SJSA1 (cell line): ENCODE measurements around the gene WWOX. TPM values are rescaled to one million over a fixed set of nuclear protein-coding genes. Genes with fewer than 3 reads are reported as not detected.

Experiments
- DNase-seq, 2 experiments: peaks; one replicate each; pipeline ENCODE4 v3.0.0-alpha.2; 2015 to 2020; ENCODE audit warnings: low spot score in 2 of 2, low read depth in 1 of 2
- H3K27ac ChIP-seq: fragments of 250-450 bp; sonication (Bioruptor Pico); 2 replicates; pipeline ENCODE4 v1.5.1; 2020; ENCODE audit warnings: mild to moderate bottlenecking, moderate library complexity
- H3K27me3 ChIP-seq: fragments of 250-450 bp; sonication (Bioruptor Pico); replicated peaks from 2 replicates; pipeline ENCODE4 v1.5.1; 2020; ENCODE audit warnings: mild to moderate bottlenecking, moderate library complexity
- H3K36me3 ChIP-seq: fragments of 250-450 bp; sonication (Bioruptor Pico); 2 replicates; pipeline ENCODE4 v1.5.1; 2020; ENCODE audit warnings: mild to moderate bottlenecking
- H3K4me1 ChIP-seq: fragments of 250-450 bp; sonication (Bioruptor Pico); replicated peaks from 2 replicates; pipeline ENCODE4 v1.6.1; 2021; ENCODE audit warnings: mild to moderate bottlenecking
- H3K4me3 ChIP-seq: fragments of 250-450 bp; sonication (Bioruptor Pico); 2 replicates; pipeline ENCODE4 v1.5.1; 2020; ENCODE audit warnings: mild to moderate bottlenecking
- H3K9me3 ChIP-seq: fragments of 250-450 bp; sonication (Bioruptor Pico); replicated peaks from 2 replicates; pipeline ENCODE4 v1.5.1; 2020; ENCODE audit warnings: mild to moderate bottlenecking
- total RNA-seq: library from RNA; depleted of rRNA; stranded (reverse); fragments of >200 nt; shearing (Covaris generic); gene quantifications from 2 replicates; pipeline ENCODE4 v1.2.3, GENCODE V29; 2014

The WWOX gene
- total RNA-seq, 1 experiment from 2014 or later = 13.4 TPM

DNA sequence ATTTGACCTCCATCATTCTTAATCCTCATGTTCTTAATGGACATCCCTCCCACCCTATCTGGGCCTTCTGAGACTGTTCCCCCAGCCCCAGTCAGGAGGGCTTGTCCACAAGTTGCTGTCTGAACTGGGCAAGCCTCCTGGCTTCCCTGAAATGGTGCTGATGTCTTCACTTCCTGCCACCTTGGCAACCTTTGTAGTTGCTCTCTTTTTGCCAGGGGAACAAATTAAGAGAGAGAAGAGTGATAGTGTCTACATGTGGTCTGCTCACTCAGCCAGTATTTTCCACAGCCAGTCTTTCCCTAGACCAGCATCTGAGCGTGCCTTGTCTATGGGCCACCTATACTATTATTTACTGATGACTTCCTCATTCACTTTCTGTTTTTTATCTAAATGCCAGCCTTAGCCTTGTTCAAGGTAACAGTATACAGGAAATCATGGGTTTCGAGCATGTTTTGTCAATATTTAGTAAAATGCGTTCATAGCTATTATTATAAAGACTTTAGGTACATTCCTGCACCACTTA lies 791.0 kb downstream of the WWOX start:
- no peaks in the 10 kb centered on the region for H3K27me3 ChIP-seq
- no peaks in the 10 kb centered on the region for H3K9me3 ChIP-seq
- H3K4me3 ChIP-seq = no peak overlapping the region
- H3K36me3 ChIP-seq = no peaks in the 10 kb centered on the region
- H3K27ac ChIP-seq = no peak overlapping the region
- H3K4me1 ChIP-seq = no peaks in the 10 kb centered on the region
- no peak for DNase-seq

DNA sequence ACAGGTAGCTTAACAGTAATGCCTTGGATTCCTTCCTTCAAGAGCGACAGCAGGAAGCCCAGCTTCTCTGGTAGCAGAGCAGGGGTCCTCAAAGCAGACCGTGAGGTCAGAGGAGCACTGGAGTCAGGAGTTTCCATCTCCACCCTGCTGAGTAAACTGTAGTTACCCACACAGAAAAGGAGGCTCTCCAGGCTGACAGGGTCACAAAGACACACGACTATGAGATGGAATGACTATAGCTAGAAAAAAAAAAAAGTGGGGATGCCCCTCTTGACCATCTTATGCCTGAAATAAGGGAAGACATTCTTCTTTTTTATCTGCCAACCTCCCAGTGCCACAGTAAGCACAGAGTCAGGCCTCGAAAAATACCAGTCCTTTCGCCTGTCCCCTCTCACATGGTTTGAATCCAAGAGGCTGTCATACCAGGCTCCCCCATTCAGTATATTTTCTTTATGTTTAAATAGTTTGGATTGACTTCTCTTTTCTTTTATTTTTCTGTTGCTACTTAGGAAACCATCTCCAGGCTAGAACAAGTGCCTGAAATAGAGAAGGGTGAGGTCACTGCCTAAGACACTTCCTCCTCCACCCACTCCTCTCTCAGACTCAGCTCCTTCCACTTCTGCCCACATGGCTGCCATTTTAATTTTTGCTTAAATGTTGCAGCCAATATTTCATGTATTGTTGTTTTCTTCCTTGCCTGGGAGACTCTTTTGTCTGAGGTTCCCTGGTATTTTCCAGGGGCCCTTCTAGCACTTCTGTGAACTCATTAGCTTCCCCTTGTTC lies 793.7 kb downstream of the WWOX start:
- Histone ChIP-seq H3K4me3 (no peak overlapping the region), H3K27me3 (no peaks in the 10 kb centered on the region), H3K4me1 (no peaks in the 10 kb centered on the region), H3K36me3 (no peaks in the 10 kb centered on the region), H3K27ac (no peak overlapping the region), H3K9me3 (no peaks in the 10 kb centered on the region)
- DNase-seq = no peak

DNA sequence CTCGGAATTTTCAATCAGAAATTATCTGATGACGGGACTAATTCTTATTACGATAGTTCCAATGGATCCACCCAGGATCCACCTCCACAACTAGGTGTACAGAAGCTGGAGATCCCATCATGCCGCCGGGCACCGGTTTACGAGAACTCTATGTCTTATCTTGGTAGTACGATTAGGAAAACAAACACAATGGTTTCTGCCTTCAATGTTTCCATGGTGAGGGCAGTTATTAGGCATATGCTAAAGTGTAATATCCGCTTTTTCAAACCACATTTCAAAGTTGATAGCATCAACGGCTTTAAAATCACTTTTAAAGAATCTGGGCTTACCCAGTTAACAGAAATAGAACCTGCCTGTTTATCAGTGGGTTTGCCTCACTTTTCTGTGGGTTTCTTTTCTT lies 795.4 kb downstream of the WWOX start:
- Histone ChIP-seq H3K36me3 (no peaks in the 10 kb centered on the region), H3K4me1 (no peaks in the 10 kb centered on the region), H3K4me3 (no peak overlapping the region), H3K27ac (no peak overlapping the region), H3K27me3 (no peaks in the 10 kb centered on the region), H3K9me3 (no peaks in the 10 kb centered on the region)
- no peak for DNase-seq

GRCh38 chr16:78895681-78896080 lies 796.2 kb downstream of the WWOX start:
- no peak for DNase-seq
- Histone ChIP-seq H3K36me3 (no peaks in the 10 kb centered on the region), H3K27me3 (no peaks in the 10 kb centered on the region)

GRCh38 chr16:78896280-78896679 lies 796.8 kb downstream of the WWOX start:
- DNase-seq = no peak
- no peak overlapping the region for H3K4me3 ChIP-seq
- H3K27me3 ChIP-seq = no peaks in the 10 kb centered on the region
- H3K36me3 ChIP-seq = no peaks in the 10 kb centered on the region
- 0 out of 2 replicates have a peak, but pooled peaks cover 3% of the 10 kb centered on the region for H3K9me3 ChIP-seq
- H3K4me1 ChIP-seq = no peaks in the 10 kb centered on the region
- no peak overlapping the region for H3K27ac ChIP-seq

More at GRCh38 chr16:78895681-78896080, 796.2 kb downstream of the WWOX start:
- Histone ChIP-seq H3K4me1 (no peaks in the 10 kb centered on the region), H3K9me3 (0 out of 2 replicates have a peak, but pooled peaks cover 3% of the 10 kb centered on the region), H3K27ac (no peak overlapping the region), H3K4me3 (no peak overlapping the region)

GRCh38 chr16:78897299-78897698 lies 797.8 kb downstream of the WWOX start:
- H3K36me3 ChIP-seq = no peaks in the 10 kb centered on the region

DNA sequence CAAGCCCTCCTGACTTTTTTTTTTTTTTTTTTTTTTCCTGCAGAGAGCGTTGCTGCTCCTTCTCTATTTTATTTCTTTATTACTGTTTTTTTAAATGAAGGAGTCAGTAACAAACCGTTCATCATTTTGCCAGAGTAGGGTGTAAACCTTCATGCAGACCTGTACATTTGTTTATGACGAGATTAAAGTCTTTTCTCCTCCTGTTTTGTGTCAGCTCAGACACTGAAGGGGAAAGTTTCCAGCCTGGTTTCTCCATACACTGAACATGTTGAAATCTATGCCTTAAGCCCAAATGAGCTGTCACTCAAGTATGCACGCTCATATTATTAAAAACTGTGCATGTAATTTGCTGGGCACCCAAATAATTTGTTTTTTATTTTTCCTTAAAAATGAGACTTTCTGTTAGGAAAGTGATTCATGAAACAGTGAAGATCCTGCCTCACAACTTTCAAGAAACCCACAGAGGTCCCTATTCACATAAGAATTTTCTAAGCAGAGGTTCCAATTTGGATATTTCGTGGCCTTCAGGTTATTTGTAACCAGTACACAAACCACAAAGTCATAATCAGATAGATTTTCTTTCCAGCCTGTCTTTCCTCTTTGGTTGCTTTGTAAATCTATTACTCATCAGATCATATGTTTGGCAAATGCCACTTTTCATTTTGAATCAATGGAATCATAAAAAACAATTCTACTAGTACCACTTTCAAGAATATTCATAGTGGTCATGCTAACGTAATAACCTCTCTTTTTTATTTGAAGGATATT lies 800.8 kb downstream of the WWOX start:
- DNase-seq = no peak
- Histone ChIP-seq H3K9me3 (0 out of 2 replicates have a peak, but pooled peaks cover 3% of the 10 kb centered on the region), H3K36me3 (no peaks in the 10 kb centered on the region), H3K27ac (no peak overlapping the region), H3K4me1 (no peaks in the 10 kb centered on the region), H3K27me3 (no peaks in the 10 kb centered on the region), H3K4me3 (no peak overlapping the region)

More at GRCh38 chr16:78897299-78897698, 797.8 kb downstream of the WWOX start:
- no peak for DNase-seq
- Histone ChIP-seq H3K4me3 (no peak overlapping the region), H3K27me3 (no peaks in the 10 kb centered on the region), H3K9me3 (0 out of 2 replicates have a peak, but pooled peaks cover 3% of the 10 kb centered on the region), H3K4me1 (no peaks in the 10 kb centered on the region), H3K27ac (no peak overlapping the region)

- Histone ChIP-seq H3K27ac (no peak overlapping the region), H3K27me3 (no peaks in the 10 kb centered on the region), H3K36me3 (no peaks in the 10 kb centered on the region), H3K4me1 (no peaks in the 10 kb centered on the region), H3K4me3 (no peak overlapping the region), H3K9me3 (0 out of 2 replicates have a peak, but pooled peaks cover 3% of the 10 kb centered on the region)
- DNase-seq = no peak
These were observed 801.5 kb downstream of the WWOX start for GRCh38 chr16:78900966-78901365.

DNA sequence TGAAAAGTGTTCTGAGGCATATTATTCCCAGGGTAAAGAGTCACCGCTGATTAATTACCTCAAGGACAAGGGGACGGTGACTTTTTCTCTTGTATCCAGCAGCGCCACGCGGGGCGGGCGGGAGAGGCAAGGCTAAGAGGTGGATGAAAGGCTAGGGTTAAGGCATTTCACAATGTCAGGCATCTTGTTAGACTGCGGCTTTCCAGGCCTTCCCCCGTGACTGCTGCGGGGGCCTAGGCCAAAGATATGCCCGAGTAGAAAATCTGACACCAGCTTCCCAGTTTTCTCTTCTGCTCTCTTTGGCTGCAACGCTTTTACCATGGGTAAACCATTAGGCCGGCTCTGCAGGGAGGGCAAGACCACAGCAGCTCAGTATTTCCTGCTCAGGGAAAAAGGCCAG lies 802.9 kb downstream of the WWOX start:
- no peak overlapping the region for H3K4me3 ChIP-seq
- no peaks in the 10 kb centered on the region for H3K27me3 ChIP-seq
- DNase-seq = no peak
- H3K36me3 ChIP-seq = no peaks in the 10 kb centered on the region
- H3K9me3 ChIP-seq = 0 out of 2 replicates have a peak, but pooled peaks cover 3% of the 10 kb centered on the region
- H3K27ac ChIP-seq = no peak overlapping the region
- no peaks in the 10 kb centered on the region for H3K4me1 ChIP-seq

GRCh38 chr16:78903237-78903636 lies 803.8 kb downstream of the WWOX start:
- no peaks in the 10 kb centered on the region for H3K4me1 ChIP-seq
- H3K27ac ChIP-seq = no peak overlapping the region
- no peaks in the 10 kb centered on the region for H3K27me3 ChIP-seq
- H3K9me3 ChIP-seq = 0 out of 2 replicates have a peak, but pooled peaks cover 3% of the 10 kb centered on the region
- H3K4me3 ChIP-seq = no peak overlapping the region
- DNase-seq = no peak
- no peaks in the 10 kb centered on the region for H3K36me3 ChIP-seq

DNA sequence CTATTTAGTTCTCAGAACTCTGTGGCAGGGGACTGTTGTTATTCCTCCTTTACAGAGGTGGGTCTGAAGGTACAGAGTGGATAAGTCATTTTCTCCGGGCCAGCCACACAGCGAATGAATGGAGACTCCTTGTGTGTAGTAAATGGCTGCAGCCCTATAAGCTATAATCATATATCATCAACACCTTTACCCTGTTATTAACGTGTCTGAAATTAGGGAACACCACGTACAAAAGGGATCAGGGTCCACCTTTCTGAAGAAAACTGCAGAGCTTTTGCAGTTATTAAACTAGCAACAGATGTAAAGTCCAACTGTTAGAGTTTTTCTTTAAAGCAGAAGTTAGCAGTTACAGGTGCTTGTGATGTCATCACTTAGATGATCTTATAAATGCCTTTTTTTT lies 804.4 kb downstream of the WWOX start:
- no peak overlapping the region for H3K4me3 ChIP-seq
- H3K4me1 ChIP-seq = no peaks in the 10 kb centered on the region
- no peaks in the 10 kb centered on the region for H3K36me3 ChIP-seq
- H3K27ac ChIP-seq = no peak overlapping the region
- H3K27me3 ChIP-seq = no peaks in the 10 kb centered on the region
- H3K9me3 ChIP-seq = 0 out of 2 replicates have a peak, but pooled peaks cover 3% of the 10 kb centered on the region
- no peak for DNase-seq

DNA sequence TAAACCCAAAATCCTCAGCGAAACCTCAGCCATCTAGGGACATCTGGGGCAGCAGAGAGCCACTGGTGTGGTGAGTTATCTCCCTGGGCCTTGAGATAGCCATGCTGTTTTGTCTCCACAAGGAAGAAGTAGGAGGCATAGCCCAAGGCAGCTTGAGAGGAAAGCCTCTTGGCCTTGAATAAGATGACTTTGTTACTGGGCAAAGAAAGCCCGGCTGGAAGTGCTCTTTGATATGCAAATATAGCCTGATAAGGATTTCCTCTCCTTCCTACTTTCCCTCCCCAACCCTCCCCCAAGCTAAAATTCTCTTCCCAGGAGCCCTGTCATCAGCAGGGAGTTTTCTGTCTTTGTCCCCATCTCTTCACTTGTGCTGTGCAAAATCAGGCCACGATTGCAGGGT lies 806.7 kb downstream of the WWOX start:
- Histone ChIP-seq H3K27me3 (no peaks in the 10 kb centered on the region), H3K4me1 (no peaks in the 10 kb centered on the region), H3K4me3 (no peak overlapping the region), H3K9me3 (no peaks in the 10 kb centered on the region), H3K36me3 (no peaks in the 10 kb centered on the region), H3K27ac (no peak overlapping the region)
- DNase-seq = no peak

- Histone ChIP-seq H3K27me3 (no peaks in the 10 kb centered on the region), H3K9me3 (0 out of 2 replicates have a peak, but pooled peaks cover 2% of the 10 kb centered on the region), H3K4me3 (no peak overlapping the region), H3K27ac (no peak overlapping the region), H3K36me3 (no peaks in the 10 kb centered on the region), H3K4me1 (no peaks in the 10 kb centered on the region)
- DNase-seq = no peak
These were observed 809.8 kb downstream of the WWOX start for GRCh38 chr16:78909226-78909625.
